GM18867 (cell line): ENCODE measurements around the gene ZDHHC17.
A peak's percentile ranks its signal among the peaks of the same experiment; 100 is the strongest.
"Not testable (repeated sequence)": the region's sequence is repeated elsewhere in the genome, so short reads cannot be mapped to it uniquely, and the experiment has no call there.

Source experiments
- ATAC-seq: cut with Tn5 transposase; IDR thresholded peaks from one replicate; pipeline ENCODE4 v1.9.1; 2021; ENCODE audit warnings: mild to moderate bottlenecking, moderate library complexity; ENCODE audit not compliant: unreplicated experiment

ZDHHC17 gene, protein sequence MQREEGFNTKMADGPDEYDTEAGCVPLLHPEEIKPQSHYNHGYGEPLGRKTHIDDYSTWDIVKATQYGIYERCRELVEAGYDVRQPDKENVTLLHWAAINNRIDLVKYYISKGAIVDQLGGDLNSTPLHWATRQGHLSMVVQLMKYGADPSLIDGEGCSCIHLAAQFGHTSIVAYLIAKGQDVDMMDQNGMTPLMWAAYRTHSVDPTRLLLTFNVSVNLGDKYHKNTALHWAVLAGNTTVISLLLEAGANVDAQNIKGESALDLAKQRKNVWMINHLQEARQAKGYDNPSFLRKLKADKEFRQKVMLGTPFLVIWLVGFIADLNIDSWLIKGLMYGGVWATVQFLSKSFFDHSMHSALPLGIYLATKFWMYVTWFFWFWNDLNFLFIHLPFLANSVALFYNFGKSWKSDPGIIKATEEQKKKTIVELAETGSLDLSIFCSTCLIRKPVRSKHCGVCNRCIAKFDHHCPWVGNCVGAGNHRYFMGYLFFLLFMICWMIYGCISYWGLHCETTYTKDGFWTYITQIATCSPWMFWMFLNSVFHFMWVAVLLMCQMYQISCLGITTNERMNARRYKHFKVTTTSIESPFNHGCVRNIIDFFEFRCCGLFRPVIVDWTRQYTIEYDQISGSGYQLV

DNA sequence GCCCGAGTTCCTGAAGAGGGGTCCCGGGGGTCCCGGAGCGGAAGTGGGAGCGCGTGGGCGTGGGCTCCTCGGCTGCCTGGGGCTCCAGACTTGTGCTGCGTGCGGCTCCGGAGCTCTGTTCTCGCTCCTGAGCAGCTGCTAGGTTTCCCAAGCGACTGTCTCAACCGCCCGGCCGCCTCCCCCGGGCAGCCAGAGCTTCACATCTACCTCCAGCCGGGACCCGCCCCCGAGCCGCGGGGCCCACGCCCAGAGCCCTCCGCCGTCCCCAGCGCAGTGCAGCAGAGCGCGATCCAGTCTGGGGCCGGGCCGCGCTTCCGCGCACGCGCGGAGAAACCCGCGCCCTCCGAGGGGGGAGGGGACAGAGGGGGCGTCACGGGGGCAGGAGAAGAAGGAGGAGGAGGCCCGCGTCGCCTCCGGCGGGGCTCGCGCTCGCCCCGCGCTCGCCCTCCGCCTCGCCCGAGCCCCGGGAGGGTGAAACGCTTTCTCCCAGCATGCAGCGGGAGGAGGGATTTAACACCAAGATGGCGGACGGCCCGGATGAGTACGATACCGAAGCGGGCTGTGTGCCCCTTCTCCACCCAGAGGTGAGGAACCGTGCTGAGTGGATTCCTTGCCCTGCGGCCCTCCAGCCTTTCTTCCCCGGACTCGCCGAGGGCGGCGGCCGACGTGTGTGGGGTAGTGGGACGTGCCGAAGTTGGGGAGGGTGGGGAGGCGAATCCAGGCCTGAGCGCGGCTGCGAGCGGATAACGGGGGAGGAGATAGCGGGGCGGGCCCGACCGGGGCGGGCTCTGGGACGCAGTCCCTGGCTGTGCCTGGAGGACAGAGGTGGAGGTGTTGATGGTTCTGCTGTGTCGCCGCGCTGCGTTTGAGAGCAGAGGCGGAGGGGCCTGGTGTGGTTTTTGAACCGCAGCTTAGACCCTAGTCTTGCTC lies at the start of gene ZDHHC17:
TSS of gene ZDHHC17 (plus strand) at position 370 of the 930 bp plus-strand sequence. CDS start at position 492, 122 bp downstream.
- peak; percentile 93 for ATAC-seq

DNA sequence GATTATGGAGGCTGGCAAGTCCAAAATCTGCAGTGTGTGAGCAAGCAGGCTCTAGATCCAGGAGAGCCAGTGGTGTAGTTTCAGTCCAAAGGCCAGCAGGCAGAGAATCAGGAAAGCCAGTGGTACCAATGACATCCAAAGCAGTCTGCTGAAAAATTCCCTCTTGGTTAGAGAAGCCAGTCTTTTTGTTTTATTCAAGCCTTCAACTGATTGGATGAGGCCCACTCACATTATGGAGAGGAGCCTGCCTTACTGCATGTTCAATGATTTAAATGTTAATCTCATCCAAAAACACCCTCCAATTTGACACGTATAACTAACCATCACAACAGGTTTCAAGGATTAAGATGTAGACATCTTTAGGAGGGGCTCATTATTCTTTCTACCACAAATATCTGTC lies 49.5 kb upstream of the ZDHHC17 start:
- ATAC-seq: no peak

DNA sequence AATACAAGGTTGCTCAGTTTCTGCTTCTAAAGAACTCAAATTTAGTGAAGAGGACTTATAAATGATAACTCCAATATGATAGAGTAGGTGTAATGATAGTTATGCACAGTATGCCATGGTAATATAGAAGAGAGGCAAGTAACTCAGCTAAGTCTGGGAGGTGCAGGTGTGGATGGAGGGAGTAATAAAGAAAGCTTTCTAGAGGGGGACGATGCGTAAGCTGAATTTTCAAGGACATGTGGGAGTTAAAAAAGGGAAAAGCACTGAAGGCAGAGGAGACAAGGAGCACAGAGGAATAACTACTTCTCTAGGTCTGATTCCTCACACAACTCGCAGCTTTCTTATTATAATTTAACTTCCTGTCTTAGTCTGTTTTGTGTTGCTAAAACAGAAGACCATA lies 49.1 kb upstream of the ZDHHC17 start:
- ATAC-seq: no peak

DNA sequence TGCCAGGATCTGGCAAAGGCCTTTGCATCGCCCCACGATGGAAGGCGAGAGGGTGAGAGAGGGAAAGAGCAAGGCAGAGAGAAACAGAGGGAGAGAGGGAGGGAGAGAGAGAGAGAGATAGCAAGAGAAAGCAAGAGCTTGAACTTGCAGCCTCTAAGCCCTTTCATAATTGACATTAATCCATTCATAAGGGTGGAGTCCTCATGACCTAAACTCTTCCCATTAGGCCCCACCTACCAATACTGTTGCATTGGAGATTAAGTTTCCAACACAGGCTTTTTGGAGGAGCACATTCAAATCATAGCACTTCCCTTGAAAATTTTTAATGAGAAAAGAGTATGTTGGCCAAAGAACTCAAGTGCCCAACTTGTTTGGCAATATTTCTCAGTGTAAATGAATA lies 48.6 kb upstream of the ZDHHC17 start:
- no peak for ATAC-seq

DNA sequence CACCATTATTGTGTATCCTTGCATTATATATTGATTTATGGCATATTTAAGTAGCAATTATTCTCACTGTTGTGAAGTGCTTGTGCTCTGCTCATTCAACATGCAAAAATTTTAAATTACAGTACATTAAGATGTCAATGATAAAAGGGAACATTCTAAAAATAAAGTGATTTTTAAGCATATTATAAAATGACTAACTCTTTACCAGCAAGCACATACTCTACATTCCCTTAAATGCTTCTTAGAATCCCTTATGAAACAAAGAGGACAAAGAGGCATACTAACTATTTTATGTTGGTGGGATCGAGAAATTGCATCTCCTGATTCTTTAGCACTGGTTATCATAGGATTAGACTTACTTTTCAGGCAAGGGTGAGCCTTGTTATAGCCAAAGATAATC lies 46.6 kb upstream of the ZDHHC17 start:
- no peak for ATAC-seq

DNA sequence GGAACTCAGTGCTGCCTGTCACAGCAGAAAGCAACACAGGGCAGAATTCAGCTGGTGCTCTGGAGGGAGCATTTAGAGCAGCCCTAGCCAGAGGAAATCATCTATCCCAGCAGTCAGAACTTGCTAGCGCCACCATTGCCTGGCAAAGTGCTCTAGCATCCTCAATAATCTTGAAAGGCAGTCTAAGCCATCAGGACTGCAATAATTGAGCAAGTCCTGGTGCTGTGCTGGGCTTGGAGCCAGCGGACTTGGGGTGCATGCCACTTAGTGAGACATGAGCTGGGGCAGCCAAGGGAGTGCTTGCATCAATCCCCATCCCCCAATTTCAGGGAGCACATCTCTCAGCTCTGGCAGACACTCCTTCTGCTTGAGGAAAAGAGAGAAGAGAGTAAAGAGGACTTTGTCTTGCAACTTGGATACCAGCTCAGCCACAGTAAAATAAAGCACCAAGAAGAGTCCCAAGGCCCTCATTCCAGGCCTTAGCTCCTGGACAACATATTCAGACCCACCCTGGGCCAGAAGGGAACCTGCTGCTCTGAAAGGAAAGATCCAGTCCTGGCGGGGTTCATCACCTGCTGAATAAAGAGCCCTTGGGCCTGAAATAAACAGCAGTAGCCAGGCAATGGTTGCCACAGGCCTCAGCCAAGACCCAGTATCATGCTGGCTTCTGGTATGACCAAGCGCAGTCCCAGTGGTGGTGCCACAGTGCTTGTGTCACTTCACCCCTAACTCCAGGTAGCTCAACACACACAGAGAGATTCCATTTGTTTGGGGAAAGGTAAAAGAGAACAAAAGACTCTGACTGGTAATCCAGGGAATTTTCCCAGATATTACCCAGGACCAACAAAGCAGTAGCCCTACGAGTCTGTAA lies 44.5 kb upstream of the ZDHHC17 start:
- no peak for ATAC-seq

DNA sequence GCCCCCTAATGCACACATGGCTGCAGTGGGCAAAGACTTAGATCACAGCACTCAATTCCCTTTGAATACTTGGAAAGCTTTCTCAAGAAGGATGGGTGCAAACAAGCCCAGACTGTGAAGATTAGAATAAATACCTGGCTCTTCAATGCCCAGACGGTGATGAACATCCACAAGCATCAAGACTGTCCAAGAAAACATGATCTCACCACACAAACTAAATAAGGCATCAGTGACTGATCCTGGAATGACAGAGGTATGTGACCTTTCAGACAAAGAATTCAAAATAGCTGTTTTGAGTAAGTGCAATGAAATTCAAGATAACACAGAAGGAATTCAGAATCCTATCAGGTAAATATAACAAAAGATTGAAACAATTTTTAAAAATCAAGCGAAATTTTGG lies 43.8 kb upstream of the ZDHHC17 start:
- no peak for ATAC-seq

DNA sequence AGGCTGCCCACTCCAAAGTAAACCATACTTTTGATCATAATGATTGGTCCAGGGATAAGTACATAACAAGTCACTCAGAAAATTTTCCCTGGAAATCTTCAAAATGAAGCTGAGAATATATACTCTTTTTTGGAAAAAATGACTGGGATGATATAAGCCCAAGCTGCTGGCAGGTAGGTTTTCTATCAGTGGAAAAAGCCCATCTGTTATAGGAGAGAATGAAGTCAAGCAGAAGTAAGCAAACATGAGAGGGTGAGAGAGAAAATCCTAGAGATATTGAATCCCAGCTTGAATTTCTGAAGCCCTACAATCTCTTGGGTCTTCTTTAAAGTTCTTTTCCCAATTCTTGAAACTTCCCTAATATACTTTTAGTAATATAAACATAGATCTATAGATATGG lies 37.3 kb upstream of the ZDHHC17 start:
- no peak for ATAC-seq

DNA sequence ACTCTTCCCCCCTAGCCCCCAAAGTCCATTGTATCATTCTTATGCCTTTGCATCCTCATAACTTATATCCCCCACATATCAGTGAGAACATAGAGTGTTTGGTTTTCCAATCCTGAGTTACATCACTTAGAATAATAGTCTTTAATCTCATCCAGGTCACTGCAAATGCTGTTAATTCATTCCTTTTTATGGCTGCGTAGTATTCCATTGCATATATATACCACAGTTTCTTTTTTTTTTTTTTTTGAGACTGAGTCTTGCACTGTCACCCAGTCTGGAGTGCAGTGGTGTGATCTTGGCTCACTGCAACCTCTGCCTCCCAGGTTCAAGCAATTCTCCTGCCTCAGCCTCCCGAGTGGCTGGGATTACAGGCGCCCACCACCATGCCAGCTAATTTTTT lies 31.7 kb upstream of the ZDHHC17 start:
- ATAC-seq: not testable (repeated sequence)

DNA sequence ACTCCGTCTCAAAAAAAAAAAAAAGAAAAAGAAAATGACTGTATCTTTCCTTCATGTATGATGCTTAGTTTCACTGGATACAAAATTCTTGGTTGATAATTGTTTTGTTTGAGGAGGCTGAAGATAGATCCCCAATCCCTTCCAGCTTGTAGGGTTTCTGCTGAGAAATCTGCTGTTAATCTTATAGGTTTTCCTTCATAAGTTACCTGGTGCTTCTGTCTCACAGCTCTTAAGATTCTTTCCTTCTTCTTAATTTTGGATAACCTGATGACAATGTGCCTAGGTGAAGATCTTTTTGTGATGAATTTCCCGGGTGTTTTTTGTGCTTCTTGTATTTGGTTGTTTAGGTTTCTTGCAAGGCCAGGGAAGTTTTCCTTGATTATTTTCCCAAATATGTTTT lies 26.2 kb upstream of the ZDHHC17 start:
- not testable (repeated sequence) for ATAC-seq

DNA sequence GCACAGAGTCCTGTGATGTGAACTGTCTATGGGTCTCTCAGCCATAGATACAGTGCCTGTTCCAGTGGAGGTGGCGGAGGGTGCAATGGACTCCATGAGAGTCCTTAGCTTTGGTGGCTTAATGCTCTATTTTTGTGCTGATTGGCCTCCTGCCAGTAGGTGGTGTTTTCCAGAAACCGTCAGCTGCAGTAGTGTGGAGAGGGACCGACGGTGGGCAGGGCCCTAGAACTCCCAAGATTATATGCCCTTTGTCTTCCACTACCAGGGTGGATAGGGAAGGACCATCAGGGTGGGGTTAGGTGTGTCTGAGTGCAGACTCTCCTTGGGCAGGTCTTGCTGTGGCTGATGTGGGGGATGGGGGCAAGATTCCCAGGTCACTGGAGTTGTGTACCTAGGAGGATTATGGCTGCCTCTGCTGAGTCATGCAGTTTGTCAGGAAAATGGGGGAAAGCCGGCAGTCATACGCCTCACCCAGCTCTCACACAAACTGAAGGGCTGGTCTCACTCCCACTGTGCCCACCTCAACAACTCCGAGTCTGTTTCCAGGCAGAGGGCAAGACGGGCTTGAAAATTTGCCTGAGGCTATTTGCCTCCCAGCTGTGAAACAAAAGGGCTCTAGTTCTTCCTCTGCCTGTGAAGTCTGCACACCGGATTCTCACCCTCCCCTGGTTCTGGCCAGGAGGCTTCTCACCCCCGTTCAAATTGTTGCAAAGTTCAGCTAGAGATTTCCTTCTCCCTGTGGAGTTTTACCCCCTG lies 24.9 kb upstream of the ZDHHC17 start:
- no peak for ATAC-seq

DNA sequence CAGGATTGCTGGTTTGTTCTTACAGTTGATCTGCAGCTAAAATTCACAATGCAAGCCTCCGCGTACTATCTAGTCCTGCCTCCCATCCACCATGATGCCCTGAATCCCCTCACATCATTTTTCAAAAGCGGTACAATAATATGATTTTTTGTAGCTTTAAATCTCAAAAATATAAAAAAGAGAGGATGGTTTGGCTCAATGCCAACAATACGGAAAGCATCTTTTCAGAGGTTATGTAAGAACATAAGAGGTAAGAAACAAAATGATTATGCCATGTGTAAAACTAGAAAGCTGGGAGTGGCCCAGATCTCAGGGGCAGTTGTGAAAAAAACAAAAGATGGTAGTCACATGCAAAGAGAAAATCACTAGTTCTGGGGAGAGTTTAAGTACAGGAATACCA lies 24.0 kb upstream of the ZDHHC17 start:
- ATAC-seq: no peak

DNA sequence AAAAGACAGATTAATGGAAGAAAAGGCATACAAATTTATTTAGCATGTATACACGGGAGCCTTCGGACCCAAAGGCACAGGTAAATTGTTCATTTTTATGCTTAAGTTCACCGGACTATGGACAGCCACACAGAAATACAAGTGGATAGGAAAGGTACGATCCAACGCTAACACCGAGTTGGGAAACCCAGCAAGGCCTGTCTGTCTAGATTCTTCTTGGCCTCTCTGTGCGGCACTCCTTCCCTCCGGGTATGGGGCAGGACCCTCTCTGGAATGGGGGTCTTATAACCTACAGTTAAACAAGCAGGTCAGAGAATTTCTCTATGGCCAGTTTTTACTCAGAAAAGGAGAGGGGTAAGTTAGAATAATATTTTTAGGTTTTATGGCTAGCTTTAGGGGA lies 23.4 kb upstream of the ZDHHC17 start:
- no peak for ATAC-seq

DNA sequence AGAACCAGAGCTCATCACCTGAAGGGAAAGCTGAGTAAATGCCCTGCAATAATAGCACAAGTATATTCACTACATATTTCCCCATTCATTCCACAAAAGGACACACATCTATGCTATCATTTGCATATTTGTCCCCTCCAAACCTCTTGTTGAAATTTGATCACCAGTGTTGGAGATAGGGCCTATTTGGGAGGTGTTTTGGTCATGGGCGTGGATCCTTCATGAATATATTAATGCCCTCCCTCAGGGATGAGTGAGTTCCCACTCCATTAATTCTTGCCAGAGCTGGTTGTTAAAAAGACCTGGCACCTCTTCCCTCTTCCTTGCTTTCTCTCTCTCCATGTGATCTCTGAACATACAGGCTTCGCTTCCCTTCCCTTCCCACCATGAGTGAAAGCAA lies 18.6 kb upstream of the ZDHHC17 start:
- ATAC-seq: no peak

DNA sequence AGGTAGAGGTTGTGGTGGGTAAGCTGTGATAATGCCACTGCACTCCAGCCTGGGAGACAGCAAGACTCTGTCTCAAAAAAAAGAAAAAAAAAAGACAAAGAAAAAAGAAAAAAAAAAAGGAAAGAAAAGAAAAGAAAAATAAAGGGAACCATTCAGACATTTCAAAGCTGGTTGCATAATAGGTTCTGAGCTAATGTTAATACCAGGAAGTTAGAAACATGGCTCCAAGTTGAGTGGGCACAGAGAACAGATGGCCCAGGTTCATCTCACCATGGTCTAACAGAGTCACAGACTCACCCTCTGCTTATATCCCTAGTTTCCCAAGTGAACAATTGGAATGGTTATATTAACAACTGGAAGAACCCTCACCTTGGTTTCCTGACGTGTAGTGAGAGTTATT lies 17.4 kb upstream of the ZDHHC17 start:
- ATAC-seq: no peak

DNA sequence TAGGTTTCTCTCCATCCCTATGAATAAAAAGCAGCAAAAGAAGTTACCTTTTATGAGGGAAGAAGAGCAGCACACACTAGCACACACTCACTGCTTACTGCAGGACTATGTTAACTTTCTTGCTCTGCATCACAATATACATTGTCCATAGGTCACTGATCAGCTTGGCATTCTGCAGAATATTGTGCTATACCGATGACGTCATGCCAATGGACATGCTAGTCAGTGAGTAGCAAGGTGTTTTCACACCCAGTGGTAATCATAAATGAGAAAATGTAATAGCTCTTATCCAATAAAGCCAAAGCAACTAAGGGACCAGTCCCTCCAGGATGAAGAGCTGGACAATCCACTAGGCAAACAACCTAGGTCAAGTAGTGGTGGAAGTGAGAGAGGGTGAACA lies 16.7 kb upstream of the ZDHHC17 start:
- ATAC-seq: no peak

DNA sequence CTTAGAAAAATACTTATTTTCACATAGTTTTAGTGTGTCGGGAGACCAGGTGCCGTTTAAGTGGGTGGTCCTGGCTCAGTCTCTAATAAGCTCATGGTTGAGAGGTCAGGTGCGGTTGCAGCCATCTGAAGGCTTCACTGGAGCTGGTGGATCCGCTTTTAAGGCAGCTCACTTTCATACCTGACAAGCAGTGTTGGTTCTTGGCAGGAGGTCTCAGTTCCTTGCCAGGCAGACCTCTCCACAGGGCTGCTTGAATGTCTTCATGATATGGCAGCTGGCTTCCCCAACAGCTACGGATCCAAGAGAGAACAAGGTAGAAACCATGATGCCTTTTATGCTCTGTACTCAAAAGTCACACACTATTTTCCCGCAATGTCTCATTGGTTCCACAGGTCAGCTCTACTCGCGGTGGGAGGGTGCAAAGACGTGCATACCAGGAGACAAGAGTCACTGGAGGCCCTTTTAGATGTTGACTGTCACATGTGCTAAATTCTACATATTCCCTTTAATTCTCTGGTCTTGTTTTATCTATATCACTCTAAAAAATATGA lies 8.0 kb upstream of the ZDHHC17 start:
- ATAC-seq: no peak

DNA sequence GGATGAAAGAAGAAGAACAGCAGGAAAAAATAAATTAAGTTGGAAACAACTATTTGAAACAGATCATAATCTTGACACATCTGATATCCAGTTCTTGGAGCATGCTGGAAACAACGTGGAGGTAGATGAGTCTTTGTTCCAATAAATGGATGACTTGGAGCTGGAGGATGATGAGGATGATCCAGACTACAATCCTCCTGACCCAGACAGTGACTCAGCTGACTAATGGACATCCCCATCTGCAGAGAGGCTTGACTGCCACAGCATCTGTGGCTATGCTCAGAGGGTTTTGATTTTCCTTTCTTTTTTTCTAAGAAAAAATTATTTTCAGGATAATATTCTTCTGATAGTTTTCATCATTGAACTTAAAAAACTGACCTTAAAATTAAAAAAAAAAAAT lies 6.2 kb upstream of the ZDHHC17 start:
- ATAC-seq: no peak

DNA sequence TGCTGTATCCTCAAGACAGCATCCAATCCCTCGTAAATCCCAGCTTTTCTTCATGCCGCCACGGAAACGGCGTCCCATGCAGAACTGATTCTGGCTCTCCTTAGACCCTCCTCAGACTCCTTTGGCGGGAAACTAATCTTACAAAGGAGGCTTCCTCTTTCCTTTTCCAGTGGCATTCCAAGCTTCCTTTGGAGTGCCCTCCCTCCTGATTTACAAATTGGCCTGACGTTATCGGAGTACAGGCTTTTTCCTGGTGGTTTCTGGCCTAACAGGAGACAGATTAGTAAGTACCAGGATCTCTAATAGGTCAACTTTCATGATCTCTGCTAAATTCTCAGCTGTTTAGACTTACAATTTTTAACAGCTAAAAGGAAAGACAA lies 1.3 kb upstream of the ZDHHC17 start:
- ATAC-seq: no peak

DNA sequence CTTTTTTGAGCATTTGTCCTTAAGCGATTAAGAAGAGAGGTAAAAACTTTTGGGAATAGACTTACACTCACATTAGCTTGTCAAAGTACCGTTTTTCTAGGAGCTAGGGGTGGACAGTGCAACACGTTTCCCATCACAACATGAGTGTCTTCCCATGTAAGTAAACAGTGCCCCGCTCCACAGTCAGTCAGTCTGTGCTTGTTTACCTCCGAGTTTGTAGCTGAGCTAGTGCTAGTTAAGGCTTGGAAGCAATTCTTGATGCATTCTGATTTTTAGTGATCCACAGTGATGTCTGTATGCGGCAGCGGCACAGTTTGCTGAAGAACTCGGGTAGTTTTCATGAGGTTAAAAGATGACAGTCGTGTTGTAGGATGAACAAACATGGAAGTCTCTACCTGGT lies 941 bp downstream of the ZDHHC17 start:
- no peak for ATAC-seq
